Esophagus squamous epithelium (tissue), 5 donors: Measurements from ENCODE around the gene SPACA6. TPM values are rescaled to one million over a fixed set of nuclear protein-coding genes. Genes with fewer than 3 reads are reported as not detected.

ENCODE experiments used
- DNase-seq: peaks from one replicate; lab custom pipeline; 2025; lab: John Stamatoyannopoulos, UW
- H3K27ac ChIP-seq, 4 donors: fragments of 200-600 bp; sonication (generic); one replicate each; pipeline ENCODE4 v1.5.1; 2016 to 2019; ENCODE audit warnings: mild to moderate bottlenecking in 1 of 4
- H3K27me3 ChIP-seq, 4 donors: fragments of 200-600 bp; sonication (generic); 1 replicate in 3 of 4; 2 replicates in 1 of 4; pipeline versions ENCODE4 v1.5.1 to v1.6.0; 2017 to 2021; ENCODE audit warnings: antibody characterized with exemption in 1 of 4
- H3K36me3 ChIP-seq, 3 donors: fragments of 200-600 bp; sonication (generic); one replicate each; pipeline ENCODE4 v1.5.1; 2016 to 2019
- H3K4me1 ChIP-seq, 3 donors: fragments of 200-600 bp; sonication (generic); one replicate each; pipeline ENCODE4 v1.5.1; 2017 to 2019
- H3K4me3 ChIP-seq, 4 donors: fragments of 200-600 bp; sonication (generic); 1 replicate in 3 of 4; 2 replicates in 1 of 4; pipeline ENCODE4 v1.5.1; 2016 to 2019; ENCODE audit warnings: mild to moderate bottlenecking in 2 of 4, moderate library complexity in 1 of 4
- H3K9me3 ChIP-seq, 3 donors: fragments of 200-600 bp; sonication (generic); one replicate each; pipeline ENCODE4 v1.5.1; 2016 to 2019
- CTCF ChIP-seq, 6 experiments: fragments of 450-650 bp in 4 of 6; fragments of 200-600 bp in 2 of 6; sonication (generic) in 2 of 6; IDR thresholded peaks; one replicate each; pipeline ENCODE4 v1.5.1; 2016 to 2019; ENCODE audit warnings: antibody characterized with exemption in 6 of 6, mild to moderate bottlenecking in 4 of 6, moderate library complexity in 4 of 6
- POLR2A ChIP-seq, 4 donors: fragments of 450-650 bp; IDR thresholded peaks; one replicate each; pipeline ENCODE4 v1.6.1; 2017; ENCODE audit warnings: antibody characterized with exemption in 4 of 4, mild to moderate bottlenecking in 4 of 4, moderate library complexity in 3 of 4
- WGBS, 2 donors: methylation state at CpG; one replicate each; pipeline ENCODE4 v1.1.5; 2018; 5-methylcytosine and 5-hydroxymethylcytosine counted together
- intact Hi-C: fragments of 100-400 bp; cut with DNase I; formaldehyde crosslinking; loops from one replicate; pipeline ENCODE4 v1.15.0; 2022
- total RNA-seq, 4 donors: library from RNA; depleted of rRNA; stranded (reverse); fragments of >200 nt; gene quantifications; one replicate each; pipeline ENCODE4 v1.1.0, GENCODE V29; 2016
- donor health status: DM: yes; HTN: yes; CAD: no.

The SPACA6 gene
- total RNA-seq, 4 donors from 2014 or later, result 2.8 to 7.9 (median 4.8) TPM

GRCh38 chr19:51691584-51692428 lies 1.3 kb upstream of the SPACA6 start:
- H3K27me3 ChIP-seq, result no peaks in the 10 kb centered on the region
- intact Hi-C loops, result no loop called here
- H3K4me1 ChIP-seq, result peaks cover 21 to 79% (median 38%) of the 10 kb centered on the region in 3 donors
- H3K9me3 ChIP-seq, result no peaks in the 10 kb centered on the region
- TF ChIP-seq POLR2A (IDR thresholded peaks at IDR 0.05), result no peak
- TF ChIP-seq CTCF (IDR thresholded peaks at IDR 0.05), result no peak
- DNase-seq, result no peak
- peak overlapping the region; percentile 83 to 96 (median 90) for H3K27ac ChIP-seq
- H3K36me3 ChIP-seq, result peaks cover 0 to 35% (median 6%) of the 10 kb centered on the region in 3 donors
- peak overlapping the region in 3 of 4 donors; percentile 60 to 79 (median 78) for H3K4me3 ChIP-seq
- WGBS, 2 donors, result 24 to 33% methylated on average over 7 to 12 of the region's 12 CpGs

- DNase-seq, result no peak
- H3K9me3 ChIP-seq, result no peaks in the 10 kb centered on the region
- TF ChIP-seq CTCF (IDR thresholded peaks at IDR 0.05), result no peak
- no peak for TF ChIP-seq POLR2A (IDR thresholded peaks at IDR 0.05)
- WGBS, 2 donors, result 92 to 100% methylated on average over 1 to 6 of the region's 18 CpGs
- H3K4me3 ChIP-seq, result peak overlapping the region in 3 of 4 donors; percentile 60 to 79 (median 78)
- peak overlapping the region in 3 of 4 donors; percentile 5 to 89 (median 29) for H3K27ac ChIP-seq
- peaks cover 0 to 42% (median 6%) of the 10 kb centered on the region in 3 donors for H3K36me3 ChIP-seq
- intact Hi-C loops, result no loop called here
- H3K27me3 ChIP-seq, result no peaks in the 10 kb centered on the region
- peaks cover 21 to 72% (median 36%) of the 10 kb centered on the region in 3 donors for H3K4me1 ChIP-seq
Measured at GRCh38 chr19:51692468-51692867, 662 bp upstream of the SPACA6 start.

- 65 to 73% methylated on average over 2 of the region's 2 CpGs for WGBS, 2 donors
- no peak for DNase-seq
- TF ChIP-seq POLR2A (IDR thresholded peaks at IDR 0.05) (no peak), CTCF (IDR thresholded peaks at IDR 0.05) (no peak)
- peaks cover 0 to 54% (median 6%) of the 10 kb centered on the region in 3 donors for H3K36me3 ChIP-seq
- no peaks in the 10 kb centered on the region for H3K27me3 ChIP-seq
- H3K9me3 ChIP-seq, result no peaks in the 10 kb centered on the region
- no peak overlapping the region for H3K27ac ChIP-seq
- H3K4me3 ChIP-seq, result no peak overlapping the region
- peaks cover 11 to 59% (median 24%) of the 10 kb centered on the region in 3 donors for H3K4me1 ChIP-seq
- intact Hi-C loops, result no loop called here
Measured at GRCh38 chr19:51693819-51694218, 689 bp downstream of the SPACA6 start.

GRCh38 chr19:51694318-51695085 lies 1.4 kb downstream of the SPACA6 start:
- no peaks in the 10 kb centered on the region for H3K27me3 ChIP-seq
- H3K4me3 ChIP-seq, result no peak overlapping the region
- peaks cover 11 to 52% (median 24%) of the 10 kb centered on the region in 3 donors for H3K4me1 ChIP-seq
- peaks cover 0 to 59% (median 6%) of the 10 kb centered on the region in 3 donors for H3K36me3 ChIP-seq
- DNase-seq, result no peak
- H3K9me3 ChIP-seq, result no peaks in the 10 kb centered on the region
- 77 to 82% methylated on average over 8 to 10 of the region's 10 CpGs for WGBS, 2 donors
- no peak overlapping the region for H3K27ac ChIP-seq
- TF ChIP-seq CTCF (IDR thresholded peaks at IDR 0.05) (no peak), POLR2A (IDR thresholded peaks at IDR 0.05) (no peak)
- intact Hi-C loops, result no loop called here
